ENCODE results near the gene SURF6. TPM values are rescaled to one million over a fixed set of nuclear protein-coding genes. Genes with fewer than 3 reads are reported as not detected.

The SURF6 gene
- total and polyA plus RNA-seq, 10 donors: 13.2 to 28.6 (median 17.2) TPM

GRCh38 chr9:133309608-133310007, 26.4 kb downstream of the SURF6 start:
- H3K27me3 ChIP-seq (replicated peaks in 1 of 7): peaks cover 0 to 23% (median 0%) of the 10 kb centered on the region in 7 donors
- DNase-seq: no peak
- H3K36me3 ChIP-seq: no peaks in the 10 kb centered on the region
- TF ChIP-seq POLR2A (IDR thresholded peaks at IDR 0.05): no peak
- no peak for TF ChIP-seq CTCF (IDR thresholded peaks at IDR 0.05 in 8 of 11, conservative IDR thresholded peaks at IDR 0.05 in 3 of 11)
- TF ChIP-seq POLR2AphosphoS5 (IDR thresholded peaks at IDR 0.05): no peak
- intact Hi-C loops (cut with DNase I; ENCODE audit: low total_unique reads): no loop called here
- no peaks in the 10 kb centered on the region for H3K4me1 ChIP-seq
- H3K27ac ChIP-seq: no peak overlapping the region
- no peaks in the 10 kb centered on the region for H3K9me3 ChIP-seq
- no peak overlapping the region for H3K4me3 ChIP-seq
- WGBS, 5 donors: 84 to 88% (median 87%) methylated on average over 6 of the region's 6 CpGs

DNA sequence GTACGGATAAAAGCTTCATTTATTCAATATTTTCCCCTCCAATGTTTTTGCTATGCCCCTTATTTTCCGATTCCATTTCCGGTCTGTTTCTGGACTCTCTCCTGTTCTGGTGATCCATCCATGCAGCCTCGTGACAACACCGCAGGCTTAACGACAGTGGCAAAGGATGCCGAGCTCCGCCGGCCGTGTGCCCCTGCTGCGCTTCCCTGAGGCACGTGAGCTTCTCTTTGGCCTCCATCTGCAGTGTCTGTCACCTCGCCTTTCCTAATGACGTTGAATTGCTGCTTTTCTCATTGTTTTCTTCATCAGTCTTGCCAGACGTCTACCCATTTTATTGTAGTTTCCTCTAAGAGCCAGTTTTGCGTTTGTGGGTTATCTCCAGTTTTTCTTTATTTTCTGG, 28.7 kb downstream of the SURF6 start:
- no peaks in the 10 kb centered on the region for H3K9me3 ChIP-seq
- TF ChIP-seq POLR2A (IDR thresholded peaks at IDR 0.05) (no peak), CTCF (IDR thresholded peaks at IDR 0.05 in 8 of 11, conservative IDR thresholded peaks at IDR 0.05 in 3 of 11) (no peak), POLR2AphosphoS5 (IDR thresholded peaks at IDR 0.05) (no peak)
- peaks cover 0 to 36% (median 0%) of the 10 kb centered on the region in 7 donors for H3K27me3 ChIP-seq (replicated peaks in 1 of 7)
- H3K4me1 ChIP-seq: no peaks in the 10 kb centered on the region
- no peak for DNase-seq
- intact Hi-C loops (cut with DNase I; ENCODE audit: low total_unique reads): no loop called here
- 76 to 78% (median 76%) methylated on average over 16 of the region's 16 CpGs for WGBS, 5 donors
- no peak overlapping the region for H3K4me3 ChIP-seq
- no peak overlapping the region for H3K27ac ChIP-seq
- H3K36me3 ChIP-seq: no peaks in the 10 kb centered on the region

DNA sequence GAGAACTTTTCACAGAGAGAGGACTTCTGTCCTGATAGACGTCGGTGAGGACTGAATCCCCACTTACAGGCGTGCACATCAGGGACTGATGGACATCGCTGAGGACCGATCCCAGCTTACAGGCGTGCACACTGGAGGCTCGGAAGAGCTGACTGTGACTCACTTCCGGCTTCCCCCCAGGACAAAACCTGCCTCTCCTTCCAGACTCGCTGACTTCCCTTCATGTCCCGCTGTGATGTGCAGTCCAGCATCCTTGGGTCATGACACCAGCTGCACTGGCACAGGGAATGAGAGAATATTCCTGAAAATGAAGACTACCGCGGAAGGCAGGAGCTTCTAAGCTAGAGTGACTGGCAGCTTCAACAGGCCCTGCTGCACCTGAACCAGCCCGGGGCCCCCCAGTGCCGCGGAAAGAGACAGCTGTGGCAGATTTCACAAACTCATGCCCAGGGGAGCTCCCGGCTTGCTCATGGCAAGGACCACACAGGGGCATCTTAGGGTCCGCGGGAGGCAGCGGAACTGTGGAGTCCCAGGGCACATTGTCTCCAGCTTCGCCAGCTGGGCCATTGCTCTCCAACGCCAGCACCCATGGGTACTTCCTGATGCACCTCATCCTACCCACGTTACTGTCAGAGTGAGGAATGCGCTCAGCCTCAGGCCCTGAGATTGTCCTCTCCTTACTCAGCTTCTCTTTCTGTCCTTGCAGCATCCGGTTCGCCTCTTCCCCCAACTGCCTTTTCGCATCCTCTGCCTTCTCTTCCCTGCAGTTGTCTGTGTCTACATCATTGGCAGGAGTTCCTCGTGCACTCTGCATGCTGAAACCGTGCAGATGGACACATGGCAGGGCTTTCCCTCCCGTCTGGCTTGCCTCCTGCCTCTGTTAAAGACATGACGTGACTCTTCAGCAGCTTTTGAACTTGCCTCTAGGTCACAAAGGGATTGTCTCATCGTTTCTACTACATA, 29.5 kb downstream of the SURF6 start:
- H3K4me1 ChIP-seq: no peaks in the 10 kb centered on the region
- H3K27ac ChIP-seq: no peak overlapping the region
- peaks cover 0 to 36% (median 0%) of the 10 kb centered on the region in 7 donors for H3K27me3 ChIP-seq (replicated peaks in 1 of 7)
- no peak for DNase-seq
- no peak overlapping the region for H3K4me3 ChIP-seq
- intact Hi-C loops (cut with DNase I; ENCODE audit: low total_unique reads): no loop called here
- no peaks in the 10 kb centered on the region for H3K9me3 ChIP-seq
- no peaks in the 10 kb centered on the region for H3K36me3 ChIP-seq
- TF ChIP-seq CTCF (IDR thresholded peaks at IDR 0.05 in 8 of 11, conservative IDR thresholded peaks at IDR 0.05 in 3 of 11) (no peak), POLR2AphosphoS5 (IDR thresholded peaks at IDR 0.05) (no peak), POLR2A (IDR thresholded peaks at IDR 0.05) (no peak)
- WGBS, 5 donors: 73 to 78% (median 76%) methylated on average over 30 to 31 of the region's 31 CpGs

- H3K27ac ChIP-seq: no peak overlapping the region
- DNase-seq: no peak
- WGBS, 5 donors: 78 to 89% (median 88%) methylated on average over 14 to 23 of the region's 23 CpGs
- no peak overlapping the region for H3K4me3 ChIP-seq
- no peaks in the 10 kb centered on the region for H3K9me3 ChIP-seq
- TF ChIP-seq CTCF (IDR thresholded peaks at IDR 0.05 in 8 of 11, conservative IDR thresholded peaks at IDR 0.05 in 3 of 11) (no peak), POLR2A (IDR thresholded peaks at IDR 0.05) (no peak)
- intact Hi-C loops (cut with DNase I; ENCODE audit: low total_unique reads): no loop called here
- H3K4me1 ChIP-seq: no peaks in the 10 kb centered on the region
- H3K36me3 ChIP-seq: no peaks in the 10 kb centered on the region
- H3K27me3 ChIP-seq (replicated peaks in 1 of 7): peaks cover 0 to 36% (median 0%) of the 10 kb centered on the region in 7 donors
These were observed 30.3 kb downstream of the SURF6 start for GRCh38 chr9:133305731-133306130.
